HCT116 (cell line): ENCODE results near the gene UTP18.

ENCODE experiments used
- ATF3 ChIP-seq: IDR thresholded peaks from 2 replicates; pipeline ENCODE4 v1.6.1; 2012
- CTCF ChIP-seq, 3 experiments: fragments of 200-600 bp in 1 of 3; sonication (generic) in 1 of 3; IDR thresholded peaks in 2 of 3; conservative IDR thresholded peaks in 1 of 3; 2 replicates each; pipeline ENCODE4 v1.5.1; 2012 to 2017; ENCODE audit warnings: low read depth in 2 of 3, low read length in 2 of 3, antibody characterized with exemption in 1 of 3, borderline replicate concordance in 1 of 3, control low read depth in 1 of 3, mild to moderate bottlenecking in 1 of 3, mixed read lengths in 1 of 3, mixed run types in 1 of 3, moderate library complexity in 1 of 3; ENCODE audit not compliant: insufficient read depth in 1 of 3
- JUND ChIP-seq: IDR thresholded peaks from 2 replicates; pipeline ENCODE4 v1.6.1; 2012
- POLR2AphosphoS5 ChIP-seq: IDR thresholded peaks from 2 replicates; pipeline ENCODE4 v1.6.1; 2011; ENCODE audit warnings: mild to moderate bottlenecking, low read depth, low read length, moderate library complexity
- RAD21 ChIP-seq: IDR thresholded peaks from 2 replicates; pipeline ENCODE4 v1.6.1; 2012; ENCODE audit warnings: low read depth, mild to moderate bottlenecking
- SP1 ChIP-seq: IDR thresholded peaks from 2 replicates; pipeline ENCODE4 v1.6.1; 2012; ENCODE audit warnings: low read depth
- YY1 ChIP-seq: IDR thresholded peaks from 2 replicates; pipeline ENCODE4 v1.6.1; 2011; ENCODE audit warnings: low read length, low read depth, moderate library complexity, mild to moderate bottlenecking; ENCODE audit not compliant: insufficient replicate concordance; ENCODE audit errors: extremely low read depth
- ZFX ChIP-seq: fragments of 450-650 bp; IDR thresholded peaks from 2 replicates; pipeline ENCODE4 v1.6.1; 2017

GRCh38 chr17:51228161-51228560, 32.2 kb upstream of the UTP18 start:
- TF ChIP-seq CTCF (IDR thresholded peaks at IDR 0.05 in 2 of 3, conservative IDR thresholded peaks at IDR 0.05 in 1 of 3; ENCODE audit: borderline replicate concordance in 1 of 3, insufficient read depth in 1 of 3, low read depth in 2 of 3, low read length in 2 of 3) = no peak
- TF ChIP-seq YY1 = no peak
- TF ChIP-seq ZFX = no peak
- TF ChIP-seq POLR2AphosphoS5 = no peak
- no peak for TF ChIP-seq JUND
- no peak for TF ChIP-seq SP1
- TF ChIP-seq ATF3 = no peak
- no peak for TF ChIP-seq RAD21
